Mammary epithelial cell (primary cell): Measurements from ENCODE around the gene TIGD4.

Source experiments
- EZH2 ChIP-seq: IDR thresholded peaks from 2 replicates; pipeline ENCODE4 v1.6.1; 2012; ENCODE audit warnings: low read length, inconsistent platforms, borderline replicate concordance
- TF ChIP-seq, protein P1 (sequence below), 2 donors: IDR thresholded peaks in 1 of 2; conservative IDR thresholded peaks in 1 of 2; 2 replicates each; pipeline ENCODE4 v1.5.1; 2011 to 2012; ENCODE audit warnings: inconsistent platforms in 2 of 2, low read length in 2 of 2, mild to moderate bottlenecking in 2 of 2, control low read depth in 1 of 2, low read depth in 1 of 2; ENCODE audit not compliant: insufficient read depth in 1 of 2; ENCODE audit errors: extremely low read depth in 1 of 2

GRCh38 chr4:152778656-152779512, 646 bp downstream of the TIGD4 start:
- TF ChIP-seq, protein P1, sequence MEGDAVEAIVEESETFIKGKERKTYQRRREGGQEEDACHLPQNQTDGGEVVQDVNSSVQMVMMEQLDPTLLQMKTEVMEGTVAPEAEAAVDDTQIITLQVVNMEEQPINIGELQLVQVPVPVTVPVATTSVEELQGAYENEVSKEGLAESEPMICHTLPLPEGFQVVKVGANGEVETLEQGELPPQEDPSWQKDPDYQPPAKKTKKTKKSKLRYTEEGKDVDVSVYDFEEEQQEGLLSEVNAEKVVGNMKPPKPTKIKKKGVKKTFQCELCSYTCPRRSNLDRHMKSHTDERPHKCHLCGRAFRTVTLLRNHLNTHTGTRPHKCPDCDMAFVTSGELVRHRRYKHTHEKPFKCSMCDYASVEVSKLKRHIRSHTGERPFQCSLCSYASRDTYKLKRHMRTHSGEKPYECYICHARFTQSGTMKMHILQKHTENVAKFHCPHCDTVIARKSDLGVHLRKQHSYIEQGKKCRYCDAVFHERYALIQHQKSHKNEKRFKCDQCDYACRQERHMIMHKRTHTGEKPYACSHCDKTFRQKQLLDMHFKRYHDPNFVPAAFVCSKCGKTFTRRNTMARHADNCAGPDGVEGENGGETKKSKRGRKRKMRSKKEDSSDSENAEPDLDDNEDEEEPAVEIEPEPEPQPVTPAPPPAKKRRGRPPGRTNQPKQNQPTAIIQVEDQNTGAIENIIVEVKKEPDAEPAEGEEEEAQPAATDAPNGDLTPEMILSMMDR (conservative IDR thresholded peaks at IDR 0.05 in 1 of 2, IDR thresholded peaks at IDR 0.05 in 1 of 2; ENCODE audit: extremely low read depth in 1 of 2, insufficient read depth in 1 of 2, low read depth in 1 of 2, low read length in 2 of 2), result no peak
- no peak for TF ChIP-seq EZH2
